Measurements from ENCODE around the gene TMEM181. TPM values are rescaled to one million over a fixed set of nuclear protein-coding genes. Genes with fewer than 3 reads are reported as not detected.
"Not testable (repeated sequence)": the region's sequence is repeated elsewhere in the genome, so short reads cannot be mapped to it uniquely, and the experiment has no call there.

TMEM181 gene
- polyA plus RNA-seq, 1 experiment = 20.6 TPM

DNA sequence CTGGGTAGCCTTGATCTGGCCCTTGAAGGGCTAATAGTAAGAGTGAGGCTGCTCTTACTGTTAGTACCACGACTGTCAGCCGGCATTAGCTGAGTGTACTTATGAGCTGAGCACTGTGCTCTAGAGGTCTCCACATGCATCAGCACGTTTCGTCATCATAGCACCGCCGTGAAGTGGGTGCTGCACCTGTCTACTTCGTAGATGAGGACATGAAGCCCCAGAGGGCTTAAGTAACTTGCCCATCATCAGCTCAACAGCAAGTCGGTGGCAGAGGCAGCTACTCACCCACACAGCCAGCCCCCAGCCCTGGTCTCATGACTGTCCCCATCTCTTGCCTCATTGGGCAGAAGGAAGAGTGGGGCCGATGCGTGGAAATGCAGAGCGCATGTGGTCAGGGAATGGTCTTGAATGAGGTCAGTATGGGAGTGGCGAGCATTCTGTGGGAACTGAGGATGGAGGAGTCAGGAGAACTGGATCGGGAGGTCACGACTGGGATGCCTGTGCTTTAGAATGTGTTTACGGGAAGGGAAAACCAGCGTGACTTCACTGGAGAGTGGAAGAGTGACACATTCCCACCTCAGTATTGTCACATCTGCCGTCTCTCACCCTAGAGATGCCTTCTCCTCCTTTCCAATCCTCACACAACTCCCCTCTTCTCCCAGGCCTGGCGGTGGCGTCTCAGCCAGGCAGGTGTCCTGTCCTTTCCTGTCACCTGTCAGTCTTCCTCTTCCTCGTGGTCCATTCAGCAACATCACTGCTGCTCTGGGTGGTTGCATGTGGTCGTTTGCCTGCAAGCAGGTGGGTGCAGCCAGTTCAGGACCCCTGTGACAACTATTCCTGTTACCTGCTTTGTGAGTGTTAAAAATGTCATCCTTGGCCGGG, 95.9 kb downstream of the TMEM181 start:
- H3K36me3 ChIP-seq (ENCODE audit: control insufficient read depth, insufficient read depth, low read length) = no peaks in the 10 kb centered on the region
- TF ChIP-seq, protein P1, sequence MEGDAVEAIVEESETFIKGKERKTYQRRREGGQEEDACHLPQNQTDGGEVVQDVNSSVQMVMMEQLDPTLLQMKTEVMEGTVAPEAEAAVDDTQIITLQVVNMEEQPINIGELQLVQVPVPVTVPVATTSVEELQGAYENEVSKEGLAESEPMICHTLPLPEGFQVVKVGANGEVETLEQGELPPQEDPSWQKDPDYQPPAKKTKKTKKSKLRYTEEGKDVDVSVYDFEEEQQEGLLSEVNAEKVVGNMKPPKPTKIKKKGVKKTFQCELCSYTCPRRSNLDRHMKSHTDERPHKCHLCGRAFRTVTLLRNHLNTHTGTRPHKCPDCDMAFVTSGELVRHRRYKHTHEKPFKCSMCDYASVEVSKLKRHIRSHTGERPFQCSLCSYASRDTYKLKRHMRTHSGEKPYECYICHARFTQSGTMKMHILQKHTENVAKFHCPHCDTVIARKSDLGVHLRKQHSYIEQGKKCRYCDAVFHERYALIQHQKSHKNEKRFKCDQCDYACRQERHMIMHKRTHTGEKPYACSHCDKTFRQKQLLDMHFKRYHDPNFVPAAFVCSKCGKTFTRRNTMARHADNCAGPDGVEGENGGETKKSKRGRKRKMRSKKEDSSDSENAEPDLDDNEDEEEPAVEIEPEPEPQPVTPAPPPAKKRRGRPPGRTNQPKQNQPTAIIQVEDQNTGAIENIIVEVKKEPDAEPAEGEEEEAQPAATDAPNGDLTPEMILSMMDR (IDR thresholded peaks at IDR 0.05; ENCODE audit: insufficient read depth, low read depth, low read length) = no peak
- no peak overlapping the region for H3K4me3 ChIP-seq (ENCODE audit: low read depth, low read length)
- ChIA-PET POLR2A (interaction anchor here (0.6 to 0.9 kb wide), 2 partner anchors 11 kb away, joined by 3 read pairs; partner anchors contain the start of gene DYNLT1), CTCF (no interaction called here)
- no peaks in the 10 kb centered on the region for H3K27me3 ChIP-seq (ENCODE audit: control insufficient read depth, insufficient read depth, low read length)
- no peak for DNase-seq (ENCODE audit: low read depth)

DNA sequence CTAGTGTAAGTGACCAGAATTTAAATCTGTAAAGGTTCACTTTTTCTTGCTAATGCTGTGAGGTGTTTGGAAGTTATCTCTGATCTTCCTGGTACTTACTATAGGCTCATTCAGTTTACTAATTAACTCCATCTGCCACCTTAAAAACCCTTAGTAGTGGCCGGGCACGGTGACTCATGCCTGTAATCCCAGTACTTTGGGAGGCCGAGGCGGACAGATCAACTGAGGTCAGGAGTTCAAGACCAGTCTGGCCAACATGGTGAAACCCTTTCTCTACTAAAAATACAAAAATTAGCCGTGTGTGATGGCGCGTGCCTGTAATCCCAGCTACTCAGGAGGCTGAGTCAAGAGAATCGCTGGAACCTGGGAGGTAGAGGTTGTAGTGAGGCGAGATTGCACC, 97.1 kb downstream of the TMEM181 start:
- H3K4me3 ChIP-seq (ENCODE audit: low read depth, low read length); H3K27me3 ChIP-seq (ENCODE audit: control insufficient read depth, insufficient read depth, low read length); H3K36me3 ChIP-seq (ENCODE audit: control insufficient read depth, insufficient read depth, low read length); CTCF ChIA-PET; POLR2A ChIA-PET; DNase-seq (ENCODE audit: low read depth): not testable (repeated sequence)

DNA sequence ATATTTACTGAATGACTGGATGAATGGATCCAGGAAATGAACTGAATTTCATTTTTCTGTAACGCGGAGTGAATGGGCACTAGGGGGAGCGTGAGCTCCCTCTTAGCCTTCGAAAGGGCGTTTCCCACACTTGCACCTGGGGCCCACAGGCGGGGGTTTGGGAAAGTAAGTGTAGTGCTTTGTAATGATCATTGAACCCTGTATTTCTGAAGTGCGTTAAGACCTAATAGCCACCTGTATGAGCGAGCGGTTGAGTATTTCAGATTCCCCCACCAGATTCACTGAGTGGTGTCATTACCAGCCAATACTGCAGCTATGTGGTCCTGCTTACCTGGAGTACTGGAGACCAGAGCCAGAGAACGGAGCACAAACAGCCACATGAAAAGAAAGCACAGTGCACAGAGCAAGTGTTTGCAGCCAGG, 100.5 kb downstream of the TMEM181 start:
- H3K4me3 ChIP-seq (ENCODE audit: low read depth, low read length) = no peak overlapping the region
- ChIA-PET POLR2A (no interaction called here), CTCF (interaction anchor here (0.6 to 2.8 kb wide), 9 partner anchors 11 to 446 kb away, joined by 3 to 12 read pairs (median 5); partner anchors contain the start of genes DYNLT1 and SYTL3)
- TF ChIP-seq, protein P1 (IDR thresholded peaks at IDR 0.05; ENCODE audit: insufficient read depth, low read depth, low read length) = peak; percentile 53
- H3K36me3 ChIP-seq (ENCODE audit: control insufficient read depth, insufficient read depth, low read length) = no peaks in the 10 kb centered on the region
- no peak for DNase-seq (ENCODE audit: low read depth)
- H3K27me3 ChIP-seq (ENCODE audit: control insufficient read depth, insufficient read depth, low read length) = no peaks in the 10 kb centered on the region

DNA sequence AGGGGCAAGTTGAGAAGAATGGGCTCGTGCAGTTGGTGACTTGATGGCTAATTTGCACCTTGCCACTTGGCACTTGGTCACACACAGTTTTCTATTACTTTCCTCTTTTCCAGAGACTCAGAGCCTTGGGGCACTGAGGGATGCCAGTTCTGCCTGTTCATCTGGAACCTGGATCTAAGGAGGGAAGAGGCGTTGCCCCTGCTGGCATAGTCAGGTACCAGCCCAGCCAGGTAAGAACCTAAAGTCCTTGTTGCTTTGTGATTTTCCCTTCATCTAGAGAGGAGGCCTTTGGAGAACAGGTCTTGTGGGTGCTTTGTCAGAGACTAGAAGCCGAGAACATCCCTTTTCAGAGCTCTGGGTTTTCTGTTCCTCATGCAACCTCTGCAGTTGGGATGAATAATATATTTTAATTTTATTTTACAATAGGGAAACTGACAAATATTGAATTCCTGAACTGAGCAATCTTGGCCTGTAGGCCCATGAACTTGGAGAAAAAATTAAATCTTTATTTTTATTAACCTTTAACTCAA, 101.3 kb downstream of the TMEM181 start:
- ChIA-PET POLR2A (no interaction called here), CTCF (interaction anchor here (0.7 to 2.6 kb wide), 6 partner anchors 11 to 36 kb away, joined by 3 to 7 read pairs (median 4); partner anchors contain the start of gene DYNLT1)
- no peak for DNase-seq (ENCODE audit: low read depth)
- H3K4me3 ChIP-seq (ENCODE audit: low read depth, low read length) = no peak overlapping the region
- H3K36me3 ChIP-seq (ENCODE audit: control insufficient read depth, insufficient read depth, low read length) = no peaks in the 10 kb centered on the region
- TF ChIP-seq, protein P1 (IDR thresholded peaks at IDR 0.05; ENCODE audit: insufficient read depth, low read depth, low read length) = no peak
- H3K27me3 ChIP-seq (ENCODE audit: control insufficient read depth, insufficient read depth, low read length) = no peaks in the 10 kb centered on the region

DNA sequence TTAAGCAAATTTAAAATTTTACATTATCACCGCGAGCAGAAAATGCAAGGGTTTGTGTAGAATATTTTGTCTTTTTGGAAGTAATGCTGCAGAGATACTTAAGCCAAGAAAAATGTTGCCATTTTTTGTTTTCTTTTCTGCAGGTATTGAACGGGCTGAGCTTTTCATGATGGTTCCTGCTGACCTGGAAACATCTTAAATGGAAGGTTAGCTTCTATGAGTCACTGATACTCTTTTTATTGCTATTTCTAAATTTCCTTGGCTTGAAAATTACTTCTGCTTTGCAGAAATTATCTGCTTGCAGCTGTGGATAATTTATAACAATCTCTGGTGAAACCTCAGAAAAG, 102.7 kb downstream of the TMEM181 start:
- CTCF ChIA-PET = interaction anchor here (1.7 to 2.6 kb wide), 3 partner anchors 18 to 35 kb away, joined by 4 to 7 read pairs (median 6); partner anchors contain the start of gene DYNLT1

More for the DNA sequence above, 102.7 kb downstream of the TMEM181 start:
- TF ChIP-seq, protein P1 (IDR thresholded peaks at IDR 0.05; ENCODE audit: insufficient read depth, low read depth, low read length) = no peak
- DNase-seq (ENCODE audit: low read depth) = no peak
- POLR2A ChIA-PET = interaction anchor here (0.6 kb wide), 1 partner anchor 432 kb away, joined by 4 read pairs; no protein-coding TSS in a partner anchor
- Histone ChIP-seq H3K4me3 (ENCODE audit: low read depth, low read length) (no peak overlapping the region), H3K36me3 (ENCODE audit: control insufficient read depth, insufficient read depth, low read length) (no peaks in the 10 kb centered on the region), H3K27me3 (ENCODE audit: control insufficient read depth, insufficient read depth, low read length) (no peaks in the 10 kb centered on the region)

Measured in BJ (cell line).